ENCODE data around the gene CREBZF. TPM values are rescaled to one million over a fixed set of nuclear protein-coding genes. Genes with fewer than 3 reads are reported as not detected.

Gene CREBZF
- total and polyA plus RNA-seq, 9 of the 15 experiments (the other 6 are each of a cell fraction or from before 2014, with no cell fraction given), result 7.2 to 70.2 (median 40.5) TPM

DNA sequence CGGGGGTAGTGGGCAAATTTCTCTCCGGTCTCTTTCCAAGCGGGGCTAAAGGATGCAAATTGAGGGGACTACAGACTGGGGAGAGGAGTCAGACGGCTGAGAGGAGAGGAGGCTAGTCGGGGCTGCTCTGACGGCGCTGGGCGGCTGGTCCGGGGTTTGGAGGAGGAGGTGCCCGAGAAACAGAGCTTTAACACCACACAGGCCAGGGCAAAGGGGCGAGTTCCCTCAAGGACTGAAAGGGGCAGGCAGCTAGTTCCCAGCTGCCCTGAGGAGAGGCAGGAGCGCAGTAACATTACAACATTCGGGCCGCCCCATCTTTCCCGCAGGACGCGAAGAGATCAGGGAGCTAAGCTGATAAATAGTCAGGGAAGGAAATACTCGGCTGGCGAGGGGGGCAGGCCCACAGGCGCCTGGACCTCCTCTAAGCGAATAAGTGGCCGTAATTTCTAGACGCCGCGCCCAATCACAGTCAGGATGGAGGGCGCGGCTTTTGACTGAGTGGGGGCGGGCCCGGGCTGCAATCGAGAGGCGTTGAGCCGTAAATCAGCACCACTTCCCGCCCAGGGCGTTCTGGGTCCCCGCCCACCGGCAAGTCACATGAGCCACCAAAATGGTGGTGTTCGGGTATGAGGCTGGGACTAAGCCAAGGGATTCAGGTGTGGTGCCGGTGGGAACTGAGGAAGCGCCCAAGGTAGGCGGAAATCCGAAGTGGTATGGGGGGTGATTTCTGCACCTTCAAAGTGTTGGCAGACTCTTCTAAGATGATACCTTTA, 36.7 kb downstream of the CREBZF start, which contains the start of gene TMEM126B (continued):
- TF ChIP-seq ZNF551 (CRISPR knock-in tag; IDR thresholded peaks at IDR 0.05) (no peak), SIN3B (IDR thresholded peaks at IDR 0.05; ENCODE audit: low read depth) (peak; percentile 94), CREB1 (IDR thresholded peaks at IDR 0.05) (no peak), CREB1 (CRISPR knock-in tag; IDR thresholded peaks at IDR 0.05) (no peak), ZMIZ1 (IDR thresholded peaks at IDR 0.05; ENCODE audit: low read depth in 2 of 2, low read length in 2 of 2) (no peak), HIVEP1 (CRISPR knock-in tag; IDR thresholded peaks at IDR 0.05) (no peak), ESRRB (CRISPR knock-in tag; IDR thresholded peaks at IDR 0.05; ENCODE audit: borderline replicate concordance) (no peak), ZNF511 (CRISPR knock-in tag; IDR thresholded peaks at IDR 0.05) (no peak; the same call in 1 of the 2 replicates), SOX6 (IDR thresholded peaks at IDR 0.05) (peak; percentile 30; the same call in 1 of the 2 replicates), ZEB2 (IDR thresholded peaks at IDR 0.05) (no peak), MTA3 (IDR thresholded peaks at IDR 0.05; ENCODE audit: borderline replicate concordance) (peak; percentile 63; the same call in 1 of the 2 replicates), RB1 (IDR thresholded peaks at IDR 0.05; ENCODE audit: low read depth) (peak; percentile 91), TSHZ1 (CRISPR knock-in tag; IDR thresholded peaks at IDR 0.05) (no peak), TAF15 (IDR thresholded peaks at IDR 0.05; ENCODE audit: low read depth, low read length) (no peak), TCF3 (CRISPR knock-in tag; IDR thresholded peaks at IDR 0.05) (no peak), ZNF316 (IDR thresholded peaks at IDR 0.05) (no peak)
- TF ChIP-seq, protein P1, sequence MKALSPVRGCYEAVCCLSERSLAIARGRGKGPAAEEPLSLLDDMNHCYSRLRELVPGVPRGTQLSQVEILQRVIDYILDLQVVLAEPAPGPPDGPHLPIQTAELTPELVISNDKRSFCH (CRISPR knock-in tag; IDR thresholded peaks at IDR 0.05), result no peak
- TF ChIP-seq, protein P1 (tag; IDR thresholded peaks at IDR 0.05), result peak; percentile 27; the same call in 1 of the 2 replicates
- TF ChIP-seq, protein P2, sequence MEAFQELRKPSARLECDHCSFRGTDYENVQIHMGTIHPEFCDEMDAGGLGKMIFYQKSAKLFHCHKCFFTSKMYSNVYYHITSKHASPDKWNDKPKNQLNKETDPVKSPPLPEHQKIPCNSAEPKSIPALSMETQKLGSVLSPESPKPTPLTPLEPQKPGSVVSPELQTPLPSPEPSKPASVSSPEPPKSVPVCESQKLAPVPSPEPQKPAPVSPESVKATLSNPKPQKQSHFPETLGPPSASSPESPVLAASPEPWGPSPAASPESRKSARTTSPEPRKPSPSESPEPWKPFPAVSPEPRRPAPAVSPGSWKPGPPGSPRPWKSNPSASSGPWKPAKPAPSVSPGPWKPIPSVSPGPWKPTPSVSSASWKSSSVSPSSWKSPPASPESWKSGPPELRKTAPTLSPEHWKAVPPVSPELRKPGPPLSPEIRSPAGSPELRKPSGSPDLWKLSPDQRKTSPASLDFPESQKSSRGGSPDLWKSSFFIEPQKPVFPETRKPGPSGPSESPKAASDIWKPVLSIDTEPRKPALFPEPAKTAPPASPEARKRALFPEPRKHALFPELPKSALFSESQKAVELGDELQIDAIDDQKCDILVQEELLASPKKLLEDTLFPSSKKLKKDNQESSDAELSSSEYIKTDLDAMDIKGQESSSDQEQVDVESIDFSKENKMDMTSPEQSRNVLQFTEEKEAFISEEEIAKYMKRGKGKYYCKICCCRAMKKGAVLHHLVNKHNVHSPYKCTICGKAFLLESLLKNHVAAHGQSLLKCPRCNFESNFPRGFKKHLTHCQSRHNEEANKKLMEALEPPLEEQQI (IDR thresholded peaks at IDR 0.05), result no peak

All from K562 (cell line).